DND-41 (cell line): ENCODE measurements around the gene LRRC61.

Experiments used
- ATAC-seq: fragments of 200-7000 bp; cut with Tn5 transposase; 3 replicates; pipeline ENCODE4 v1.9.1; 2021; ENCODE audit warnings: low read depth; ENCODE audit not compliant: insufficient read depth
- DNase-seq: peaks from one replicate; pipeline ENCODE4 v3.0.0-alpha.2; 2020
- H2AFZ ChIP-seq: 2 replicates; pipeline ENCODE4 v1.6.0; 2012; ENCODE audit warnings: low read depth, low read length
- H3K27ac ChIP-seq: 2 replicates; pipeline ENCODE4 v1.5.1; 2012; ENCODE audit warnings: low read length, inconsistent platforms
- H3K27me3 ChIP-seq: fragments of 200-600 bp; sonication (generic); 2 replicates; pipeline ENCODE4 v1.6.0; 2012; ENCODE audit warnings: low read length, mild to moderate bottlenecking, inconsistent platforms; ENCODE audit not compliant: insufficient read depth, poor library complexity
- H3K36me3 ChIP-seq: 2 replicates; pipeline ENCODE4 v1.5.1; 2012; ENCODE audit warnings: low read length, inconsistent platforms; ENCODE audit not compliant: insufficient read depth
- H3K4me1 ChIP-seq: 2 replicates; pipeline ENCODE4 v1.5.1; 2012; ENCODE audit warnings: mild to moderate bottlenecking, low read length; ENCODE audit not compliant: insufficient read depth
- H3K4me2 ChIP-seq: 2 replicates; pipeline ENCODE4 v1.6.0; 2012; ENCODE audit warnings: mild to moderate bottlenecking, moderate library complexity, low read length, inconsistent platforms; ENCODE audit not compliant: insufficient read depth
- H3K4me3 ChIP-seq, 2 experiments: fragments of 200-600 bp in 1 of 2; shearing (Covaris generic) in 1 of 2; 2 replicates each; pipeline ENCODE4 v1.5.1; 2012 to 2016; ENCODE audit warnings: inconsistent platforms in 2 of 2, low read length in 2 of 2, mild to moderate bottlenecking in 2 of 2, low read depth in 1 of 2, moderate library complexity in 1 of 2
- H3K79me2 ChIP-seq: 2 replicates; pipeline ENCODE4 v1.6.0; 2012; ENCODE audit warnings: low read length, inconsistent platforms; ENCODE audit not compliant: insufficient read depth
- H3K9ac ChIP-seq: 2 replicates; pipeline ENCODE4 v1.6.0; 2012; ENCODE audit warnings: low read depth, mild to moderate bottlenecking, inconsistent platforms, low read length, moderate library complexity
- H3K9me3 ChIP-seq: 2 replicates; pipeline ENCODE4 v1.5.1; 2012; ENCODE audit warnings: low read length, moderate library complexity, mild to moderate bottlenecking, inconsistent platforms; ENCODE audit not compliant: insufficient read depth, severe bottlenecking
- H4K20me1 ChIP-seq: 2 replicates; pipeline ENCODE4 v1.6.0; 2012; ENCODE audit warnings: low read length; ENCODE audit not compliant: insufficient read depth
- CTCF ChIP-seq: IDR thresholded peaks from 2 replicates; pipeline ENCODE4 v1.5.1; 2012; ENCODE audit warnings: borderline replicate concordance, low read length, moderate library complexity, mild to moderate bottlenecking; ENCODE audit not compliant: poor library complexity, severe bottlenecking; ENCODE audit errors: extremely low read depth
- EZH2 ChIP-seq: IDR thresholded peaks from 3 replicates; pipeline ENCODE4 v1.6.1; 2012; ENCODE audit warnings: borderline replicate concordance, low read depth, mild to moderate bottlenecking, moderate library complexity, low read length, inconsistent platforms; ENCODE audit not compliant: severe bottlenecking

The LRRC61 gene

GRCh38 chr7:150358988-150359621 is 36.0 kb downstream of the LRRC61 start:
- no peaks in the 10 kb centered on the region for H3K27me3 ChIP-seq
- TF ChIP-seq CTCF (no peak), EZH2 (no peak)
- peak; percentile 47 for DNase-seq
- peak overlapping the region; percentile 65 for H3K4me2 ChIP-seq
- H3K4me1 ChIP-seq = peaks cover 90% of the 10 kb centered on the region
- peaks cover 54% of the 10 kb centered on the region for H3K79me2 ChIP-seq
- no peak overlapping the region for H2AFZ ChIP-seq
- peak overlapping the region in 1 of 2 experiments; percentile 28; a peak in 1 of 4 replicates for H3K4me3 ChIP-seq
- H4K20me1 ChIP-seq = no peaks in the 10 kb centered on the region
- peak overlapping the region; percentile 90 for H3K27ac ChIP-seq
- H3K9me3 ChIP-seq = no peaks in the 10 kb centered on the region
- H3K9ac ChIP-seq = peak overlapping the region; percentile 51
- H3K36me3 ChIP-seq = no peaks in the 10 kb centered on the region
- no peak for ATAC-seq

DNA sequence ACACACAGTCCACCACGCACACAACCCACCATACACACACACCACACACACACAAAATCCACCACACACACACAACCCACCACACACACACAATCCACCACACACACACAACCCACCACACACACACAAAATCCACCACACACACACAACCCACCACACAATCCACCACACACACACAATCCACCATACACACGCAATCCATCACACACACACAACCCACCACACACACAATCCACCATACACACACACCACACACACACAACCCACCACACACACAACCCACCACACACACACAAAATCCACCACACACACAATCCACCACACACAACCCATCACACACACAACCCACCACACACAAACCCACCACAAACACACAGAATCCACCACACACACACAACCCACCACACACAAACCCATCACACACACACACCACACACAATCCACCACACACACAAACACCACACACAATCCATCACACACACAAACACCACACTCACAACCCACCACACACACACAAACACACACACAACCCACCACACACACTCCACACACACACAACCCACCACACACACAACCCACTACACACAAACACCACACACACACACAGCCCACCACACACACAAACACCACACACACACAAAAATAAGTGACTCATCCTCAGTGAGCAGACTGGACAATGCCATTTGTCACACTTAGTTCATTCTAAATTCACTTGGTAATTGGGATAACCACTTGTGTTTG is 36.6 kb downstream of the LRRC61 start:
- peaks cover 96% of the 10 kb centered on the region for H3K4me1 ChIP-seq
- no peak for DNase-seq
- H3K27me3 ChIP-seq = no peaks in the 10 kb centered on the region
- peak overlapping the region; percentile 44 for H3K4me2 ChIP-seq
- peak overlapping the region; percentile 90 for H3K27ac ChIP-seq
- H3K36me3 ChIP-seq = no peaks in the 10 kb centered on the region
- H4K20me1 ChIP-seq = no peaks in the 10 kb centered on the region
- H3K9me3 ChIP-seq = no peaks in the 10 kb centered on the region
- peaks cover 61% of the 10 kb centered on the region for H3K79me2 ChIP-seq
- H2AFZ ChIP-seq = no peak overlapping the region
- no peak for ATAC-seq
- TF ChIP-seq EZH2 (no peak), CTCF (no peak)
- H3K4me3 ChIP-seq = peak overlapping the region in 1 of 2 experiments; percentile 28; a peak in 1 of 4 replicates
- H3K9ac ChIP-seq = peak overlapping the region; percentile 51; the same call in 1 of the 2 replicates

- no peaks in the 10 kb centered on the region for H4K20me1 ChIP-seq
- H3K9ac ChIP-seq = peak overlapping the region; percentile 19; the same call in 1 of the 2 replicates
- H2AFZ ChIP-seq = no peak overlapping the region
- no peak overlapping the region for H3K4me3 ChIP-seq
- H3K27me3 ChIP-seq = no peaks in the 10 kb centered on the region
- H3K27ac ChIP-seq = peak overlapping the region; percentile 90
- no peak for DNase-seq
- H3K4me1 ChIP-seq = peaks cover 99% of the 10 kb centered on the region
- H3K79me2 ChIP-seq = peaks cover 67% of the 10 kb centered on the region
- no peaks in the 10 kb centered on the region for H3K36me3 ChIP-seq
- peak overlapping the region; percentile 44 for H3K4me2 ChIP-seq
- H3K9me3 ChIP-seq = no peaks in the 10 kb centered on the region
- ATAC-seq = no peak
- TF ChIP-seq EZH2 (no peak), CTCF (no peak)
These were observed 37.4 kb downstream of the LRRC61 start for GRCh38 chr7:150360363-150361058.
